ENCODE results near the gene ANKRD36C. TPM values are rescaled to one million over a fixed set of nuclear protein-coding genes. Genes with fewer than 3 reads are reported as not detected.
"Not testable (repeated sequence)": the region's sequence is repeated elsewhere in the genome, so short reads cannot be mapped to it uniquely, and the experiment has no call there.

ANKRD36C gene
- polyA plus RNA-seq, 1 donor from 2014 or later, result 76.9 TPM

- H3K79me2 ChIP-seq (replicated peaks; ENCODE audit: insufficient read depth, low read length); H3K36me3 ChIP-seq (ENCODE audit: insufficient read depth, low read length); H3K4me2 ChIP-seq (ENCODE audit: low read length); H3K9me3 ChIP-seq (ENCODE audit: low read length); H3K9ac ChIP-seq (ENCODE audit: low read length); H3K4me3 ChIP-seq (ENCODE audit: low read length); H3F3A ChIP-seq (ENCODE audit: insufficient read depth, low read length, poor library complexity, severe bottlenecking); H3K27me3 ChIP-seq (ENCODE audit: insufficient read depth, low read depth, low read length); H2AFZ ChIP-seq (ENCODE audit: low read depth, low read length); H3K9me2 ChIP-seq (ENCODE audit: insufficient read depth, low read length); H4K20me1 ChIP-seq (ENCODE audit: insufficient read depth); H3K27ac ChIP-seq (ENCODE audit: low read length): not testable (repeated sequence)
Observed at GRCh38 chr2:95790180-95790579, 201.4 kb downstream of the ANKRD36C start.

DNA sequence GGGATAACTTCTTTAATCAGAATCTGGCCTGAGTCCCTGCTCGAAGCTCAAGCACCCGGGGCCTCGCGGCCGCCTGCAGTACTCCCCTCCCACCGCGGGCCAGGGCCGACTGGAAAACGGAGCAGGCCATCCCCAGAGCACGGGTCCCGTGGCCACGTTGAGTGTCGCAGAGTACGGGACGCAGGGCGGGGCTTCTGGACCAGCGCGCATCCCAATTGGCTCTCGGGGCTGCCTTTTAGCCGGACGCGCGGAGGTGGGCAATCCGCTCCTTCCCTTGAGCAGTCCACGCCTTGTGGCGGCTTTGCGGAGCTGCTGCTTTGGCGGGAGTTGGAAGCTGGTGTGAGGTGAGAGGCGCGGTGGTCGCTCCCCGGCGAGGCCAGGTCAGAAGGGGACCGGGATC lies 202.2 kb downstream of the ANKRD36C start:
- not testable (repeated sequence) for H3K79me2 ChIP-seq (replicated peaks; ENCODE audit: insufficient read depth, low read length); H3K36me3 ChIP-seq (ENCODE audit: insufficient read depth, low read length); H3K27ac ChIP-seq (ENCODE audit: low read length)

DNA sequence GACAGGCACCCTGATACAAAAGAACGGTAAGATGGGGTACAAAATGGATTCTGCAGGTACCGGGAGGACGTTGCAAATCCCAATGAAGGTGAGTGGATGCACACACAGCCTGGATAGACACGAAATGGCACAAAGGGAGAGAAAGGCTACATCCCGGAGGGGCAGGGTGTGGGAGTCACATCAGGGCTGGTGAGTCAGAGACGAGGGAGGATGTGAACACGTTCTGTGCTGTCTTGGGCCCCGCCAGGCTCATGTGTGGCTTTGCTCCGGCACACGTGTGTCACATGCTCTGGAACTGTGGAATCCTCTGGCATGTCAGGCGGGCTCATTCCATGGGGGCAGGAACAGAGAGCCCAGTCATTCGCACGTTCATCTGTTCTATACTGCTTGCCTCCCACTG lies 203.0 kb downstream of the ANKRD36C start:
- not testable (repeated sequence) for H3F3A ChIP-seq (ENCODE audit: insufficient read depth, low read length, poor library complexity, severe bottlenecking); H3K9me2 ChIP-seq (ENCODE audit: insufficient read depth, low read length); H3K27me3 ChIP-seq (ENCODE audit: insufficient read depth, low read depth, low read length); H3K79me2 ChIP-seq (replicated peaks; ENCODE audit: insufficient read depth, low read length); H4K20me1 ChIP-seq (ENCODE audit: insufficient read depth); H3K4me3 ChIP-seq (ENCODE audit: low read length); H3K27ac ChIP-seq (ENCODE audit: low read length); H3K36me3 ChIP-seq (ENCODE audit: insufficient read depth, low read length); H3K9me3 ChIP-seq (ENCODE audit: low read length); H3K4me2 ChIP-seq (ENCODE audit: low read length); H3K9ac ChIP-seq (ENCODE audit: low read length); H2AFZ ChIP-seq (ENCODE audit: low read depth, low read length)

More for the DNA sequence above, 202.2 kb downstream of the ANKRD36C start:
- not testable (repeated sequence) for H3K4me2 ChIP-seq (ENCODE audit: low read length); H3K27me3 ChIP-seq (ENCODE audit: insufficient read depth, low read depth, low read length); H3K9ac ChIP-seq (ENCODE audit: low read length); H4K20me1 ChIP-seq (ENCODE audit: insufficient read depth); H3K4me3 ChIP-seq (ENCODE audit: low read length); H3K9me2 ChIP-seq (ENCODE audit: insufficient read depth, low read length); H2AFZ ChIP-seq (ENCODE audit: low read depth, low read length); H3F3A ChIP-seq (ENCODE audit: insufficient read depth, low read length, poor library complexity, severe bottlenecking); H3K9me3 ChIP-seq (ENCODE audit: low read length)

Small RNAs within 50 kb of the gene (small RNA-seq; reads per million reads assigned to genes)
- 0 reads per million in 3 experiments for gene RN7SL210P

Other genes with a start within 250 kb of the ANKRD36C start
- not detected in 2 replicates for gene GPAT2, start 43.1 kb upstream of the ANKRD36C start, polyA plus RNA-seq
- not detected in 2 replicates for gene ADRA2B, start 124.7 kb upstream of the ANKRD36C start, polyA plus RNA-seq
- gene ASTL, start 146.7 kb upstream of the ANKRD36C start, polyA plus RNA-seq, result not detected in 2 replicates
- gene DUSP2, start 153.6 kb upstream of the ANKRD36C start, polyA plus RNA-seq, result 1.5 and 2.1 TPM in 2 replicates
- 155 and 160 TPM in 2 replicates for gene STARD7, start 217.0 kb upstream of the ANKRD36C start, polyA plus RNA-seq

Data from neural cell (in vitro differentiated cells).